NCI-H345 treated with DMSO at 0.1 percent for 48 hours (cell line): ENCODE data around the gene HCFC1.
"Not testable (repeated sequence)": the region's sequence is repeated elsewhere in the genome, so short reads cannot be mapped to it uniquely, and the experiment has no call there.

Source experiments
- DNase-seq: peaks from one replicate; lab custom pipeline; 2025; ENCODE audit not compliant: unreplicated experiment; lab: John Stamatoyannopoulos, UW

The HCFC1 gene

GRCh38 chrX:154010330-154011087 is 38.9 kb upstream of the HCFC1 start:
- DNase-seq, result no peak

- DNase-seq, result no peak
Observed at GRCh38 chrX:154008521-154008920, 36.9 kb upstream of the HCFC1 start.

- DNase-seq, result no peak
Observed at GRCh38 chrX:154006947-154007346, 35.3 kb upstream of the HCFC1 start.

GRCh38 chrX:154004315-154004714 is 32.7 kb upstream of the HCFC1 start:
- no peak for DNase-seq

GRCh38 chrX:154002215-154002719 is 30.6 kb upstream of the HCFC1 start:
- DNase-seq, result no peak

GRCh38 chrX:154000051-154000450 is 28.4 kb upstream of the HCFC1 start:
- no peak for DNase-seq

GRCh38 chrX:153999359-154000037 is 27.9 kb upstream of the HCFC1 start:
- no peak for DNase-seq

GRCh38 chrX:153995504-153995903 is 23.9 kb upstream of the HCFC1 start:
- DNase-seq, result no peak

- not testable (repeated sequence) for DNase-seq
Observed at GRCh38 chrX:153994398-153994797, 22.8 kb upstream of the HCFC1 start.

GRCh38 chrX:153993978-153994377 is 22.4 kb upstream of the HCFC1 start:
- DNase-seq, result no peak

GRCh38 chrX:153993079-153993478 is 21.5 kb upstream of the HCFC1 start:
- DNase-seq, result no peak

GRCh38 chrX:153992180-153992579 is 20.6 kb upstream of the HCFC1 start:
- no peak for DNase-seq

GRCh38 chrX:153991013-153991580 is 19.5 kb upstream of the HCFC1 start:
- DNase-seq, result no peak

- no peak for DNase-seq
Observed at GRCh38 chrX:153989973-153990655, 18.5 kb upstream of the HCFC1 start.

GRCh38 chrX:153988493-153988892 is 16.9 kb upstream of the HCFC1 start:
- no peak for DNase-seq

GRCh38 chrX:153984351-153985178 is 12.9 kb upstream of the HCFC1 start:
- no peak for DNase-seq

GRCh38 chrX:153983321-153983801 is 11.7 kb upstream of the HCFC1 start:
- no peak for DNase-seq

GRCh38 chrX:153981771-153982533 is 10.3 kb upstream of the HCFC1 start:
- no peak for DNase-seq

GRCh38 chrX:153981231-153981630 is 9.6 kb upstream of the HCFC1 start:
- DNase-seq, result no peak

- not testable (repeated sequence) for DNase-seq
Observed at GRCh38 chrX:153980394-153980793, 8.8 kb upstream of the HCFC1 start.
